ENCODE data around the gene SMYD3. TPM values are rescaled to one million over a fixed set of nuclear protein-coding genes. Genes with fewer than 3 reads are reported as not detected.

Gene SMYD3
- polyA plus RNA-seq, 1 donor from 2014 or later, result 48.6 TPM

DNA sequence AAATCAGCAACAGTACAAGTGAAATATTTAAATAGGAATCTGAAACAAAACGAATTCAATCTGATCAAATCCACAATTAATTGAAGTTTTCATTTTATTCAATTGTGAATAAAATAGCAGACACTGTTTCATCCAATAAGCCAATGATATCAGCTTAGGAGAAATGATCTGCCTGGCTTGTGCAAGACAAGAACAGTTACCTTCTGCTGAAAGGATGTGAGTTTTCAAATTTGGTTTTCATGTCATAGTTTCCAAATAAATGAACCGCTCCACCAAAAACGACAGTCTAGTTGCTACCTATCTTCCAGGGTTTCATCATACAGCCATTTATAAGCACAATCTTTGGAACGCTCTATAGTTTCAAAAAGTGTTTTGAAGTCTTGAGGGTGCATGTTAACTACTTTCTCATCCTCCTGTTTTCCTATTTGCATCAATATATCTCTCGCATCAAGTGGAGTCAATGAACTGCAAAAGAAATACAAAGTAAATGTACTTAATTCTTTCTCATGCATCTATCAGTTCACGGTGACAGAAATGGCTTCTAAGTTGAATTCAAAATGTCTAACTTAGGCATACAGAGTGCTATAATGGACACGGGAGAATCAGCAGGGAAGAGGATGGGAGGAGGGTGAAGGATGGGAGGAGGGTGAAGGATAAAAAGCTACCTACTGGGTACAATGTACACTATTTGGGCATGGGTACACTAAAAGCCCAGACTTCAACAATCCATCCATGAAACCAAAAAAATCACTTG lies 33.8 kb upstream of the SMYD3 start:
- Histone ChIP-seq H2AFZ (ENCODE audit: low read depth, low read length) (no peak overlapping the region), H3K79me2 (replicated peaks; ENCODE audit: insufficient read depth, low read length) (no peaks in the 10 kb centered on the region), H3K4me2 (ENCODE audit: low read length) (no peak overlapping the region), H3K27me3 (ENCODE audit: insufficient read depth, low read depth, low read length) (no peaks in the 10 kb centered on the region), H3K27ac (ENCODE audit: low read length) (no peak overlapping the region), H3K9me3 (ENCODE audit: low read length) (no peaks in the 10 kb centered on the region), H3K9me2 (ENCODE audit: insufficient read depth, low read length) (no peaks in the 10 kb centered on the region), H3K36me3 (ENCODE audit: insufficient read depth, low read length) (no peaks in the 10 kb centered on the region), H4K20me1 (ENCODE audit: insufficient read depth) (no peaks in the 10 kb centered on the region), H3K4me3 (ENCODE audit: low read length) (no peak overlapping the region), H3F3A (ENCODE audit: insufficient read depth, low read length, poor library complexity, severe bottlenecking) (no peaks in the 10 kb centered on the region), H3K9ac (ENCODE audit: low read length) (no peak overlapping the region)
- no peak for TF ChIP-seq EP300 (conservative IDR thresholded peaks at IDR 0.05; ENCODE audit: poor library complexity, severe bottlenecking)
- TF ChIP-seq, protein P1, sequence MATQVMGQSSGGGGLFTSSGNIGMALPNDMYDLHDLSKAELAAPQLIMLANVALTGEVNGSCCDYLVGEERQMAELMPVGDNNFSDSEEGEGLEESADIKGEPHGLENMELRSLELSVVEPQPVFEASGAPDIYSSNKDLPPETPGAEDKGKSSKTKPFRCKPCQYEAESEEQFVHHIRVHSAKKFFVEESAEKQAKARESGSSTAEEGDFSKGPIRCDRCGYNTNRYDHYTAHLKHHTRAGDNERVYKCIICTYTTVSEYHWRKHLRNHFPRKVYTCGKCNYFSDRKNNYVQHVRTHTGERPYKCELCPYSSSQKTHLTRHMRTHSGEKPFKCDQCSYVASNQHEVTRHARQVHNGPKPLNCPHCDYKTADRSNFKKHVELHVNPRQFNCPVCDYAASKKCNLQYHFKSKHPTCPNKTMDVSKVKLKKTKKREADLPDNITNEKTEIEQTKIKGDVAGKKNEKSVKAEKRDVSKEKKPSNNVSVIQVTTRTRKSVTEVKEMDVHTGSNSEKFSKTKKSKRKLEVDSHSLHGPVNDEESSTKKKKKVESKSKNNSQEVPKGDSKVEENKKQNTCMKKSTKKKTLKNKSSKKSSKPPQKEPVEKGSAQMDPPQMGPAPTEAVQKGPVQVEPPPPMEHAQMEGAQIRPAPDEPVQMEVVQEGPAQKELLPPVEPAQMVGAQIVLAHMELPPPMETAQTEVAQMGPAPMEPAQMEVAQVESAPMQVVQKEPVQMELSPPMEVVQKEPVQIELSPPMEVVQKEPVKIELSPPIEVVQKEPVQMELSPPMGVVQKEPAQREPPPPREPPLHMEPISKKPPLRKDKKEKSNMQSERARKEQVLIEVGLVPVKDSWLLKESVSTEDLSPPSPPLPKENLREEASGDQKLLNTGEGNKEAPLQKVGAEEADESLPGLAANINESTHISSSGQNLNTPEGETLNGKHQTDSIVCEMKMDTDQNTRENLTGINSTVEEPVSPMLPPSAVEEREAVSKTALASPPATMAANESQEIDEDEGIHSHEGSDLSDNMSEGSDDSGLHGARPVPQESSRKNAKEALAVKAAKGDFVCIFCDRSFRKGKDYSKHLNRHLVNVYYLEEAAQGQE (IDR thresholded peaks at IDR 0.05; ENCODE audit: borderline replicate concordance), result no peak
- no peak for TF ChIP-seq EZH2 (IDR thresholded peaks at IDR 0.05; ENCODE audit: borderline replicate concordance, insufficient read depth, low read length, poor library complexity, severe bottlenecking)
- TF ChIP-seq POLR2AphosphoS5 (IDR thresholded peaks at IDR 0.05), result no peak
- TF ChIP-seq SMC3 (conservative IDR thresholded peaks at IDR 0.05; ENCODE audit: poor library complexity), result no peak
- TF ChIP-seq MXI1 (conservative IDR thresholded peaks at IDR 0.05; ENCODE audit: poor library complexity, severe bottlenecking), result no peak
- no peak for TF ChIP-seq RAD21 (conservative IDR thresholded peaks at IDR 0.05)
- TF ChIP-seq, protein P2, sequence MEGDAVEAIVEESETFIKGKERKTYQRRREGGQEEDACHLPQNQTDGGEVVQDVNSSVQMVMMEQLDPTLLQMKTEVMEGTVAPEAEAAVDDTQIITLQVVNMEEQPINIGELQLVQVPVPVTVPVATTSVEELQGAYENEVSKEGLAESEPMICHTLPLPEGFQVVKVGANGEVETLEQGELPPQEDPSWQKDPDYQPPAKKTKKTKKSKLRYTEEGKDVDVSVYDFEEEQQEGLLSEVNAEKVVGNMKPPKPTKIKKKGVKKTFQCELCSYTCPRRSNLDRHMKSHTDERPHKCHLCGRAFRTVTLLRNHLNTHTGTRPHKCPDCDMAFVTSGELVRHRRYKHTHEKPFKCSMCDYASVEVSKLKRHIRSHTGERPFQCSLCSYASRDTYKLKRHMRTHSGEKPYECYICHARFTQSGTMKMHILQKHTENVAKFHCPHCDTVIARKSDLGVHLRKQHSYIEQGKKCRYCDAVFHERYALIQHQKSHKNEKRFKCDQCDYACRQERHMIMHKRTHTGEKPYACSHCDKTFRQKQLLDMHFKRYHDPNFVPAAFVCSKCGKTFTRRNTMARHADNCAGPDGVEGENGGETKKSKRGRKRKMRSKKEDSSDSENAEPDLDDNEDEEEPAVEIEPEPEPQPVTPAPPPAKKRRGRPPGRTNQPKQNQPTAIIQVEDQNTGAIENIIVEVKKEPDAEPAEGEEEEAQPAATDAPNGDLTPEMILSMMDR (IDR thresholded peaks at IDR 0.05; ENCODE audit: poor library complexity, severe bottlenecking), result no peak
- no peak for TF ChIP-seq TAF1 (IDR thresholded peaks at IDR 0.05; ENCODE audit: low read depth)

DNA sequence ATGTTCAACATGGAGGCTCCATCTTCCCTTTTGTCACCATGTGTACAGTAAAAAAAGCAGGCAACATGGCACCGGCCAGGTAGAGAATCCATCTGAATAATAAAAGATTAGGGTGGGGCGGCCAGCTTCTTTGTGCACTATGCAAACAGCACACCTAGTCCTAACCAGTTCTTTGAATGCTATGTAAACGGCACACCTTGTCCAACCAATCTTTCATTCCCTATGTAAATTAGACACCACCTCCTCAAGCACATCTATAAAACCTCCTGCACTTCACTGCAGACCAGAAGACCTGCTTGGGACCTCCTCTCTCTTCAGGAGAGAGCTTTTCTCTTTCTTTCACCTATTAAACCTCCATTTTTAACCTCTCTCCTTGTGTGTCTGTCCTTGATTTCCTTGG lies 30.8 kb upstream of the SMYD3 start:
- no peaks in the 10 kb centered on the region for H3K9me3 ChIP-seq (ENCODE audit: low read length)
- H3K36me3 ChIP-seq (ENCODE audit: insufficient read depth, low read length), result no peaks in the 10 kb centered on the region
- H3K9me2 ChIP-seq (ENCODE audit: insufficient read depth, low read length), result no peaks in the 10 kb centered on the region
- no peaks in the 10 kb centered on the region for H4K20me1 ChIP-seq (ENCODE audit: insufficient read depth)
- no peak overlapping the region for H3K4me2 ChIP-seq (ENCODE audit: low read length)
- no peak overlapping the region for H3K27ac ChIP-seq (ENCODE audit: low read length)
- H3F3A ChIP-seq (ENCODE audit: insufficient read depth, low read length, poor library complexity, severe bottlenecking), result no peaks in the 10 kb centered on the region
- no peaks in the 10 kb centered on the region for H3K27me3 ChIP-seq (ENCODE audit: insufficient read depth, low read depth, low read length)
- H2AFZ ChIP-seq (ENCODE audit: low read depth, low read length), result no peak overlapping the region
- TF ChIP-seq POLR2AphosphoS5 (IDR thresholded peaks at IDR 0.05), result no peak
- TF ChIP-seq, protein P2 (IDR thresholded peaks at IDR 0.05; ENCODE audit: poor library complexity, severe bottlenecking), result no peak
- TF ChIP-seq EP300 (conservative IDR thresholded peaks at IDR 0.05; ENCODE audit: poor library complexity, severe bottlenecking), result no peak
- TF ChIP-seq TAF1 (IDR thresholded peaks at IDR 0.05; ENCODE audit: low read depth), result no peak
- no peak for TF ChIP-seq RAD21 (conservative IDR thresholded peaks at IDR 0.05)
- no peak for TF ChIP-seq SMC3 (conservative IDR thresholded peaks at IDR 0.05; ENCODE audit: poor library complexity)
- no peak for TF ChIP-seq MXI1 (conservative IDR thresholded peaks at IDR 0.05; ENCODE audit: poor library complexity, severe bottlenecking)
- TF ChIP-seq, protein P1 (IDR thresholded peaks at IDR 0.05; ENCODE audit: borderline replicate concordance), result no peak
- no peak for TF ChIP-seq EZH2 (IDR thresholded peaks at IDR 0.05; ENCODE audit: borderline replicate concordance, insufficient read depth, low read length, poor library complexity, severe bottlenecking)
- no peaks in the 10 kb centered on the region for H3K79me2 ChIP-seq (replicated peaks; ENCODE audit: insufficient read depth, low read length)
- H3K4me3 ChIP-seq (ENCODE audit: low read length), result no peak overlapping the region
- no peak overlapping the region for H3K9ac ChIP-seq (ENCODE audit: low read length)

All from neural cell (in vitro differentiated cells).